T-helper 1 cell treated with Interleukin-12 subunit alpha and Interleukin-12 subunit beta and Interleukin-4 antibody, amounts not matched to agents 30 ng/mL and 1 ng/mL, for 36 hours (primary cell): ENCODE data around the gene CRIP1. TPM values are rescaled to one million over a fixed set of nuclear protein-coding genes. Genes with fewer than 3 reads are reported as not detected.

ENCODE experiments used
- intact Hi-C: fragments of 100-400 bp; cut with micrococcal nuclease; formaldehyde crosslinking; loops from one replicate; pipeline ENCODE4 v1.15.1; 2024
- total RNA-seq: library from RNA; stranded (reverse); gene quantifications from 2 replicates; pipeline ENCODE4 v1.2.3, GENCODE V29; 2022

Gene CRIP1
- total RNA-seq, 1 donor from 2014 or later: 220 TPM

DNA sequence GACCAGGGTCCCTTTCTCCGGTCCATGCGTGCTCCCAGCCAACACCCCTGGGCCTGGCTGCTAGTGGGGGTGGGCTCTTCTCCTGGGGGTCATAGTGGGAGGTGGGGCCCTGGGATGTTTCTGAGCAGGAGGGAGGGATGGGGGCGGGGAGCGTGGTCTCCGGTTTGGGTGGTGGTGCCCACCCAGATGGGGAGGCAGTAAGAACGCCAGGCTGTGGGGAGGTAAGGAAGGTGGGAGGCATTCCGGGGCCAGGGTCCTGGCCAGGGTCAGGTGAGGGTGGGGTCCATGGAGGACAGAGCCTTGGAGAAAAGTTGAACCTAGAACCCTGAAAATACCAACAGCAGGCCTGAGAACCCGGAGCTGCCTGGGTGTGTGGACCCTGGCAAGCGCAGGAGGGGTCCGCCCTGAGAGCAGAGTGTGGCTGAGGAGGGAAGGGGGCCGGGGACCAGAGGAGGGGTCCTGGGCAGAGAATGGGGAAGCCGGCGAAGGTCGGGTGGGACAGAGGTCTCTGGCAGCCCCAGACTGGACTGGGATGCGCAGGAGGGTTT lies 6.4 kb upstream of the CRIP1 start:
- intact Hi-C loops: loop anchor here (2.0 kb wide), 2 partner anchors 49 to 109 kb away; no protein-coding TSS in a partner anchor

DNA sequence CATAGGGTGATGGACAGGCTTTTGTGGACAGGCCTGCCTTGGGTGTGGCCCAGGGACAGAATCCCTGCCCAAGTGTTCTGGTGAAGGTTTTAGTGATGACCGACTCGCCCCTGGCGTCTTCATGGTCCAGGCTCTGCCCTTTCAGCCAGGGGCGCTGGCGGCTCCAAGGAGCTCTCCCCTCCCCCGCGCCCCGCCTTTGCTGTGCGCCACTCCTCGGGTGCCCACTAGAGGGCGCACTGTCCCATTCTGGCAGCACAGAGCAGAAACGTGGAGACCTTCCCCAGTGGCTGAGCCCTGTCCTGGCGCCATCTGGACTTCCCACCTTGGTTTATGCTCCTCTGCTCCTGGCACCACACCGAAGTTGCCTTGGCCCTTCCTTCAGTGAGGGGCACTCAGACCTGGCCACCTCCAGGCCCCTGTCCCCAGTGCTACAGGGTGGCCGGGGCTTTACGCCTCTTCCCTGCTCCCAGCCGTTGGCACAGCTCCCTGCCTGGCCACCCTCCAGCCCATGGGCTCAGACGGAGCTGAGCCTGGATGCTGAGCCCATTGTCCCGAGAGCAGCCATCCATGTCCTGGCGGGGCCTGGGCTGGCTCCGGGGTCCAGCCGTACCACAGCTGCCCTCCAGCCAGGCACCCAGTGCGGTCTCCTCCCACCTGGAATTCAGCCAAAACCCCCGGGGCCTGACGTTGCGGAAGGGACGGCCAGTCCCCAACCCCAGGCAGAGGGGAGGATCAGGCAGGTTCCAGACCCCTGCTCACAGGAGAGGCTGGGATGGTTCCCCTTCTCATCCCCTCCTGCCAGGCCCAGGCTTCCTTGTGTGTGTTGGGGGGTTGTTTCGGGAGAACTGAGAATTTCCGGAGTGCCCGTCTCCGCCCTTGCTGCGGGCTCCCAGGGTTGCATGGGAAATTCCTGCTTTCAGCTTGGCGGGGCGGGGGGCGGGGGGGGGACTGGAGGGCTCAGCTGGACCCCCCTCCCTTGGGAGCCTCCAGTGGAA lies 5.6 kb upstream of the CRIP1 start:
- intact Hi-C loops: loop anchor here (1.0 to 2.0 kb wide), 3 partner anchors 10 to 110 kb away; partner anchors contain the start of gene TEDC1

DNA sequence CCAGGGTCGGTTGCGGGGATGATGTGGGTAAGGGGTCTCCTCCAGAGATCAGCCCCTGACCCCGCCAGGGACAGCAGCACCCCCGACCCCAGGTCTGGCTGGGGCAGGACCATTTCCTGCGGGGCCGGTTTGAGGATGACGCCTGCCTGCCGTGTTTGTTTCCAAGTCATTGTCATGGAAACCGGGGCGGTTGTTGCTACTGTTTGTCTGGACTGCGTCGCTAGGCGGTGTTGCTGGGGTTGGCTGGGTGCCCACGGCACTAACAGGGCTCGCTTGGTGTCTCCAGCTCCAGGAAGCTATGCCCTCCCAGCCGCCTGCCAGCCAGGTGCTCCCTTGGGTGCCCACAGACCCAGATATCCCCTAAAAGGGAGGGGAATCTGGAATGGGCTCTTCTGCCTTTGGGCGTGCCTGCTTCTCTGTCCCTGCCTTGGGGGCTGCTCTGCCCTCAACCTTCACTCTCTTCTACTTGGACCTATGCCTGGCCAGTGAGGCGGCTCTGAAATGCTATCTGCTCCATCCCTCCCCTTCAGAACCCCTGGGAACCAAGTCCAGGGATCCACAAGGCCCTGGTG lies 4.7 kb upstream of the CRIP1 start:
- intact Hi-C loops: loop anchor here (1.0 to 2.0 kb wide), 4 partner anchors 9 to 417 kb away; partner anchors contain the start of genes GPR132 and TEDC1

DNA sequence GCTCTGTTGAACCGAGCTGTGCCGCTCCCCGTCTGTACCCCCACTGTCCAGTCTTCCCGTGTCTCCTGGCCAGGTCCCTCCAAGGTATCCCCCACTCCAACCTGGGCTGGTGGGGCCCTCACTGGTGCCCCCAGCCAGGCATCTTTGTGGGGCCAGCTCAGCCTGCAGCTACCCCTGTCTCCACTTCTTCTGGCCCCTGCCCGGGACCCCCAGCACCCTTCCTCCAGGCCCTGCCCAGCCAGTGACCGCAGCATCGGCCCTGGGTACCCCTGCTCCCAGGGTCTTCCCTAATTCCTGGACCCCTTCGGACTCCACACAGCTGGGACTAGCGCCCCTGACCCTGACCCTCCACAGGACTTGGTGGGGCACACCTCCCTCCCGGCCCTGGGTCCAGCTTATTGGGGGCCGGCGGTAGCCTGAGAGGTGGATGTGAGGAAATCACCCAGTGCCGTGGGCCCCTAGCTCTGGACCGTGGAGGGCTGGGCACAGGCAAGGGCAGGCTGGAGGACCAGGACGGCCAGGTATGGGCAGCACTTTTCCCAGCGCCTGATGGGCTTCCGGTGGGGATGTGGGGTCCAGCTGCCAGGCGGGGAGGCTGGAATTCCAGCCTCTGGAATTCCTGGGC lies 4.1 kb upstream of the CRIP1 start:
- intact Hi-C loops: loop anchor here (2.0 kb wide), 1 partner anchor 418 kb away; the partner anchor contains the start of gene GPR132

DNA sequence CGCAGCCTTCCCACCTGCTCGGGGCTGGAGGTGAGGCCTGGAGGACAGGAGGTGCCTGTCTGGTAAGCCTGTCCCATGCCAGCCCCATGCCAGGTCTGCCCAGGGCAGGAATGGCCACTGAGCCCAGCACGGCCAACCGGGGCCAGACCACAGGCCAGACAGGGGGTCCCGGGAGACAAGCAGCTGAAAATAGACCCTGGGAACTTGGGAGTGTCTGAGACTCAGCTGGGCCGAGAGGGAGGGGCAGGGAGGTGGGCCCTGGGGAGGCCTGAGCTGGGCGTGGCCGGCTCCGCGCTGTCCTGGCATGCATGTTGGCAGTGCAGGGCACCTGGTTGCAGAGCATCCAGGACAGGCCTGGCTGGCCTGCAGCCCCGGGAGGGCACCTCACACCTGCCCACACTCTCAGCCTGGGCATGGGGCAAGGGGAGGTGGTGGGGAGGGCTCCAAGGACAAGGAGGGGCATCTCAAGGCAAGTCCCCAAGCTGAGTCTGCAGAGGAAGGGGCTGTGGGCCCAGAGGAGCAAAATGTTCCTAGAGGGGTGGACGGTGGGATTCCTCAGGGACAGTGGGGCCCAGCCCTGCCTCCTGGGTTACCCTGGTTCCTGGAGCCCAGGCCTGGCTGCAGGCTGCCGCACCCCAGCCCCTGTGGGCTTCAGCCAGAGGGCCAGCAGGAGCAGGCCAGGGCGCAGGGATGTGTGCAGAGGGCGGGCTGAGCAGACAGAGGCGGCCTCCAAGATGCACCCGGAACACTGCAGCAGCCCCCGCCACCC lies 3.2 kb upstream of the CRIP1 start:
- intact Hi-C loops: loop anchor here (2.0 kb wide), 1 partner anchor 419 kb away; the partner anchor contains the start of gene GPR132

DNA sequence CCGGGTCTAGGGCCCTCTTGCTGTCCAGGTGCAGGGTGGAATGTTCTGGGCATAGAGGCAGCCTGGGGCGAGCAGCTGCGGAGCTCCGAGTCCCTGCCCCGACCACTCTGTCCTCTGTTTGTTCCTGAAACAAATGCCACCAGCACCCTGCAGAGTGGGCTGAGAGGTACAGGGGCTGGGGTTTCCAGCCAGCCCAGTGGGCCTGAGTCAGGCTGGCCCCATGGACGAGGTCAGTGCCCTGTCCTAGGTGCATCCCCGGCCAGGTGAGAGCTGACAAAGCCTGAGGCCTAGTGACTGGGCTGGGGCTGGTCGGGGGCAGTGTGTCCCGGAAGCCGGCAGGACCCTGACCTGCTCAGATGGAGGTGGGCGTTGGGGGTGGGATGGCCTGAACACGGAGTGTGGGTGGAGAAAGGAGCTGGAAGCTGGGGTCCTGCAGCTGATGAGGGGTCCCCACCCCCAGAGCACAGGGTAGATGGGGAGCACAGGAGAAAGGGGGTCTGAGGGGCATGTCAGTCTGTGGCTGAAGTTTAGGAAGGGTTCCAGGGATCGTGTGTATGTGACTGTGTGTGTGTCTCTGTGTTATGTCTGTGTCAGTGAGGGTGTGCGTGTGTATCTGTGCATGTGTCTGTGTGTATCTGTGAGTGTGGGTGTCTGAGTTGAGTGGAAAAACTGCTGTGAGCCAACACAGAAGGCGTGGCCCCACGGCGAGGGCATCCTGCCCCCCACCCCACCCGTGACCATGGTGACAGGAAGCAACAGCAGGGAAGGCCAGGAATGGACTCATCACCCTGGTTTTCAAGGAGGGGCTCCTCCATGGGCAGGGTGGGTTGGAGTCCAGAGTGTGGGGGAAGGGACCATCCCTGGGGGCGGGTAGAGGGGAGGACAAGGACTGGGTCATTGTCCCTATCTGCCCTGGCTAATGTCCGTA lies 2.4 kb upstream of the CRIP1 start:
- intact Hi-C loops: no loop called here

DNA sequence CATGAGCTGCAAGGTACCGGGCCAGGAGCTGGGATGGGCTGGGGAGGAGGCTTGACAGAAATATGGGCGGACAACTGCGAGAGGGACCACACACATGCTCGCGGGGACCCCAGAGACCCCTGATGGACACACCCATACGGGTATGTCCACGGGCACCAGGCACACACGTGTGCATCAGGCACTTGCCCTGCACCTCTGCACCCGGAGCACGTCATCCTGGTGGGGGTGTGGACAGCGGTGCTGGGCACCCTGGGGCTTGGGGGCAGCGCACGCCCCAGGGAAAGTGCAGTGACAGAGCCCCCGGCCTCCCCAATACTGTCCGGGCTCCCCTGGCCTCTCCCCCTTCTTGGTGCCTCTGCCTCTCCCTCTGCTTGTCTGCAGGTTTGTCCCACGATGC lies 1.7 kb upstream of the CRIP1 start:
- intact Hi-C loops: no loop called here

DNA sequence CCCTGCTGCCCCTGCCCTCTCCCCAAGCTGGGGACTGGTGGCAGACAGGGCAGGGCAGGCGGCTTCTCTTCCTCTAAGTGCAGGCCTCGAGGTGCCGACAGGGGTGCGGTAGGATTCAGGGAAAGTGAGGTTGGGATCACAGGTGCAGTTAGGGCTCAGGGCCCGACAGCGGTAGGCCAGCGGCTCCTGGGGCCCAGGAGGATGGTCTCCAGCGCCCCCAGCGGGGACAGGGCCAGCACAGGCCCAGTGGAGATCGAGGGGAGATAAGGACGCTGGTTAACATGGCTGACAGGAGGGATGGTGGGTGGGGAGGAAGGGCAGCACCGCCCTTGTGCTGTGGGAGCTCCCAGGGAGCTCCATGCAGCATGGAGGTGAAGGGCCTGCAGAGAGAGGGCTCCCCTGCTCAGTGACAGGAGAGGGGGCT lies 935 bp upstream of the CRIP1 start:
- intact Hi-C loops: no loop called here

DNA sequence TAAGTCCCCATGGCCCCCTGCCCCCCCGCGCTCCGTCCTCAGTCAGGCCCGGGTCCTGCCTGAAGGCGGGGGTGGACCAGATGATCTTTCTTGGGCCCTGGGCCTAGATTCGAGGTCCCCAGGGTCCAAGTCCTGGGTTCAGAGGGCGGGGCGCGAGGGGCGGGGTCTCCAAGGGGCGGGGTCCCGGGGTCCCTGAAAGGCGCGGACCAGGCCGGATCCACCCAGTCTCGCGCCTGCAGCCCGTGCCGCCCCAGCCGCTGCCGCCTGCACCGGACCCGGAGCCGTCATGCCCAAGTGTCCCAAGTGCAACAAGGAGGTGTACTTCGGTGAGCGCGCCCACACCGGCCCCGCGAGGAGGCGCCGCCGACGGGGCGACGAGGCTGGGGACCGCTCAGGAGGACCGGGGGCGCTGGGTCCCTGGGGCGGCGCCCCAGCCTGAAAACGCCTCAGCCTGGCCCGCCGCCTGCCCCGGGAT lies 325 bp downstream of the CRIP1 start:
- intact Hi-C loops: no loop called here

DNA sequence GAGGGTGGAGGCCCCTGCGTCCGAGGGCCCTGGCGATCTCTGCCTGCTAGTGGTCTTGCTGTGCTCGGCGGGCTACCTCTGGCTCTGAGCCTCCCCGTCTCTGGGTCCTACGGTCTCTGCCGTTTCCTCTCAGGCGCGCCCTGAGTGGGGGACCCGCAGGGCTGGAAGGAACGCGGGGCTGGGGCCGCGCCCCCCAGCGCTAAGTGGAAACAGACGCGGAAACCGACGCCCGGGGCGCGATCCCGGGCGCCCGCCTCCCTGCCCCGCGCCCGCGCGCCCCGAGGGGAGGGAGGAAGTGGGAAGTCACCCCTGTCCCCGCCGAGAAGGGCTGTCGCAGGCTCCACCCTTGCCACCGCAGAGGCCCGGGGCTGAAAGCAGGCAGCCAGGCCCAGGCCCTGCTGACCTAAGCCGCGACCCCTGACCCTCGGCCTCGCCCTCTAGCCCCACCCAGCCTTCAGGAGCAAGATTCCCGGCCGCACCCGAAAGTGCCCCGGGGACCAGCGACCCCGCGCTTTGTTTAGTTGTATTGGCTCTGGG lies 831 bp downstream of the CRIP1 start:
- intact Hi-C loops: no loop called here

DNA sequence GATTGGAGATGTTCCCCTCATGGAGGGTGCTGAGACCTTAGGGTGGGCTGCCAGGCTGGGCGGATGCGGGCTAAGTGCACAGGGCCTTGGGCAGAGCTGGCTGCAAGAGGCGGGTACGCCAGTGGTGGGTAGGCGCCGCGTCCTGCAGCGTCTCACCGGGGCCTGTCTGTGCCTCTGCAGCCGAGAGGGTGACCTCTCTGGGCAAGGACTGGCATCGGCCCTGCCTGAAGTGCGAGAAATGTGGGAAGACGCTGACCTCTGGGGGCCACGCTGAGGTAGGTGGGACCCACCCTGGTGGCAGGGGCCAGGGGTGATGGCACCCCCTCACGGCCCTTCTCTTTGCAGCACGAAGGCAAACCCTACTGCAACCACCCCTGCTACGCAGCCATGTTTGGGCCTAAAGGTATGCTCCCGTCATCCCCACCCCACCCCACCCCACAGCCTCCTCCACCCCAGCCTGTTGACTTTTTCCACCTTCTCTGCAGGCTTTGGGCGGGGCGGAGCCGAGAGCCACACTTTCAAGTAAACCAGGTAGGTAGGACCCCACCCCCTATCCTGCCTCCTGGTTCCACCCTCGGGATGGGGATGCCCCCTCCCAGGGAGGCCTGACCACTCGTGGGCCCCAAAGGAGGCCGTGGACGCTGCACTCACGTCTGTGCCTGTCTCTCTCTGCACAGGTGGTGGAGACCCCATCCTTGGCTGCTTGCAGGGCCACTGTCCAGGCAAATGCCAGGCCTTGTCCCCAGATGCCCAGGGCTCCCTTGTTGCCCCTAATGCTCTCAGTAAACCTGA lies 1.5 kb downstream of the CRIP1 start:
- intact Hi-C loops: no loop called here

DNA sequence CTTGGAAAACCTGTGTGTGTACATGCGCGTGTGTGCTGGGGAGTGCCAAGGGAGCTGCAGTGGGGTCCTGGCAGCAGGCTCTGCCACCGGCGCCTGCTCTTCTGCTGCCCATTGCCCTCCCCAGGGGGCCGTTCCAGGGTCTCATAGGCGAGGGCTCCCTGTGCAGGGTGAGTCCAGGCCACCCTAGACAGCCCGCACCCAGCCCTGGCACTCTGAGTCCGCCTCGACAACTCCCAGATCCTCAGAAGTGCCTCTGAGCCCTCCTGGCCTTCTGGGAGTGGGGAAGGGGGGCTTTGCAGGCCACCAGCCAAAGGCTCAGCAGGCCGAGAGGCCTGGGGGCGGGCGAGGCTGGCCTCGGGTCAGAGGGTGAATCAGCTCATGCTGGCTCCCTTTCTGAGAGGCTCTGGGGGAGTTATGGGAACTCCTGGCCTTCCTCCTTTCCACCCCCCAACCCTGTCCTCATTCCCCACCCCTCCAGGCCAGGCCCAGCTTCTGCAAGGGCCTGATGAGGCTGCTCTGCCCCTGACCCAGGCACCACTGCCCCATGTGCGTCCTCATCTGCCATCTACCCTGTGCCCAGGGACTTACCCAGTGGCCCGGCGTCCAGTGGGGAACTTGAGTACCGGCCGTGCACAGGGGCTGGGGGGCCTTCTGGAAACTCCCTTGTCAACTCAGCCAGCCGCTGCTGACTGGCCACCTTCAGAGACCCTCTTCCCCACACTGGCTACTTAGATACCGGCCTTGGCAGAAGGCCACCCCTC lies 2.3 kb downstream of the CRIP1 start:
- intact Hi-C loops: no loop called here

DNA sequence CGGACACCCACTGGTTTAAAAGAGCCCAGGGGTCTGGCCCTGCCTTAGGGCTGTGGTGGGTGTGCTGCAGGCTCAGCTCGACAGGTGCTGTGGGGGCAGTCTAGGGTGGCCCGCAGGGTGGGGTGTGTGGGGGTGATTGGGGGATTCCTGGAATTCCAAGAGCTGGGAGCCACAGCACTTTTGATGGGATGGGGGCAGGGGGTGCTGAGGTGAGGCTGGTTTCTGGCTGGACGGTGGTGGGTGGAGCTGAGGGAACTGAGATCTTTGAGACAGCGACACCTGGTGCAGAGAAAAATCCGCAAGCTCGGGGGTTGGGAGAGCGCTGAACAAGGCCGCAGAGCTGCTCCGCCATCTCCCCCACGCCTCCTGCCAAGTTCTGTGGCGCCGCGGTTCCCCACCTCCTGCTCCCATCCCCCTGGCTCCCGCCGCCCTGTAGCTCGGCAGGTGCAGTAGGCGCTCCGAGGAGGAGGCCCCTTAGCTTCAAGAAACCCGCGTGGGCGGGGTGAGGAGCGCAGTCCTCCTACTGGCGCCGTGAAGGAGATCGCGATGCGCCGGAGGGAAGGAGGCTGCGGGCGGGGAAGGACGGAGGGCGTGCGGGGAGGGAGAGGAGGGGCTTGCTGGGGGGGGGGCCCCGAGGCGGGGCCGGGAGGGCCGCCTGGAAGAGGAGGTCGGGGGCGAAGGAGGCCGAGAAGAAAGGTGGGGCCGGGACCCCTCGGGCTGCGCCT lies 3.0 kb downstream of the CRIP1 start:
- intact Hi-C loops: loop anchor here (1.0 to 5.0 kb wide), 5 partner anchors 41 to 1775 kb away; partner anchors contain the start of genes AHNAK2, XRCC3 and ZFYVE21

DNA sequence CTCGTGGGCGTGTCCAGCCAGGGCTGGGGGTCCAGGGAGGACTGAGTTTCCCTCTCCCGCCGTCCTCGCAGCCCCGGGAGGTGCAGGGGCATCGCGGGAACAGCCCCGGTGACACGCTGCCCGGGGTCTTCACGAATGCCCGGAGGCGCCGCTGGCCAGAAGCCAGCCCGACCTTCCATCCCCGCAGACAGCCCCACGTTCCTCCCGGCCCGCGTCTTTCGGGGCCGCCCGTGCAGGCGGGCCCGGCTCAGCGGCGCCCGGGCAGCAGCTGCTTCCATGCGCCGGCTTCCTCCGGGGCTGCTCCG lies 3.5 kb downstream of the CRIP1 start:
- intact Hi-C loops: loop anchor here (1.0 to 5.0 kb wide), 5 partner anchors 42 to 1775 kb away; partner anchors contain the start of genes AHNAK2, XRCC3 and ZFYVE21

DNA sequence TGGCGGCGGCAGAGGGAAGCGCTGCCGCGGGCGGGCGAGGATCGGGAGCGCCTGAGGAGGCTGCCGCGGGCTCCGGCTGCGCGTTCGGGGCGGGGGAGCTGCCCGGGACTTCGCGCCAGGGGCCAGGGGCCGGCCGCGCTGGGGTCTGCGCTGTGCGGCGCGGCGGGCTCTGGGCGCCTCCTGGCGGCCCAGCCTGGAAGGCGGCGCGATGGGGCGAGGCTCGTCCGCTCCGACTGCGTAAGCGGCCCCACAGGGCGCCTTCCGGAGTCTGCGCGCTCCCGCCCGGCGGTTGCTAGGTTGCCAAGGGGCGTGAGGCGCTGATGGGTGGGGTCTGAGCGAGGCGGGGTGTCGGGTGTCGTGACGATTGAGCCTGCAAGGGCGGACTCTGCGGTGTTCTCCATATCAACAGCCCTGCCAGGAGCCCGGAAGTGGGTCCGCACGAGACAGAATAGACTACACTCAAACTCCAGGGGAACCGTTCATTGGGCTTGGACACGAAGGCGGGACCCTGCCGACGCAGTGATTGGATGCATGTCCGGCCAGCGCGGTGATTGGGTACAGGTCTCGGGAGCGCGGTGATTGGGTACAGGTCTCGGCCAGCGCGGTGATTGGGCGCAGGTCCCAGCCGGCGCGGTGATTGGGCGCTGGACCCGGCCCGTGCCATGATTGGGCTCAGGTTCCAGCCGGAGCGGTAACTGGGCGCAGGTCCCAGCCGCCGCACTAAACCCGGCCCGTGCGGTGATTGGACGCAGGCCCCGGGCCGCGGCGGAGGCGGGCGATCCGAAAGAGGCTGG lies 4.1 kb downstream of the CRIP1 start, which contains the start of gene TEDC1:
TEDC1 (plus strand) TSS at position 675 of the 794 bp plus-strand sequence. CDS start 130 bp downstream, outside the sequence.
- intact Hi-C loops: loop anchor here (1.0 to 5.0 kb wide), 14 partner anchors 9 to 1776 kb away; partner anchors contain the start of genes AHNAK2, BRF1, CDCA4 and CRIP2
